Heart left ventricle (tissue), 13 donors: ENCODE results near the gene SYCP2L.

Source experiments
- POLR2A ChIP-seq, 2 donors: fragments of 450-650 bp; IDR thresholded peaks; one replicate each; pipeline ENCODE4 v1.6.1; 2017; ENCODE audit warnings: antibody characterized with exemption in 2 of 2, mild to moderate bottlenecking in 2 of 2, moderate library complexity in 2 of 2
- TF ChIP-seq, protein P1 (sequence below), 12 donors: fragments of 200-600 bp; sonication (generic) in 4 of 12; IDR thresholded peaks; one replicate each; pipeline versions ENCODE4 v1.5.0 to v1.8.0; 2018 to 2022; ENCODE audit warnings: antibody characterized with exemption in 12 of 12, mild to moderate bottlenecking in 5 of 12
- donor health status: ischemic (EF 13 %, LVEDD 7.1; RV severe dilation, severe dysfunction).
- donor health status: DM: no; HTN: yes; CAD: no.
- donor health status: DM: no; HTN: no; CAD: no.
- donor health status: ischemic (EF 25% LVEDD 6.9; RV normal size, moderate dysfunction).
- donor health status: ischemic (EF 25% LVEDD 5.7; RV mildly dilated, moderate dysfunction).
- donor health status: ischemic (EF 35%, LVEDD 5.7; RV mildly dilated, moderate dysfunction).
- donor health status: nonischemic (EF 11% LVEDD 7.7; RV severe dilation, severe dysfunction).
- donor health status: DM: yes; HTN: yes; CAD: no.
- donor health status: PGD.
- donor health status: ischemic (EF 29% LVEDD 5.4; RV normal size, mild dysfunction).
- donor health status: nonischemic (EF 23%, LVEDD 6.1; RV moderate dilation, normal function).

DNA sequence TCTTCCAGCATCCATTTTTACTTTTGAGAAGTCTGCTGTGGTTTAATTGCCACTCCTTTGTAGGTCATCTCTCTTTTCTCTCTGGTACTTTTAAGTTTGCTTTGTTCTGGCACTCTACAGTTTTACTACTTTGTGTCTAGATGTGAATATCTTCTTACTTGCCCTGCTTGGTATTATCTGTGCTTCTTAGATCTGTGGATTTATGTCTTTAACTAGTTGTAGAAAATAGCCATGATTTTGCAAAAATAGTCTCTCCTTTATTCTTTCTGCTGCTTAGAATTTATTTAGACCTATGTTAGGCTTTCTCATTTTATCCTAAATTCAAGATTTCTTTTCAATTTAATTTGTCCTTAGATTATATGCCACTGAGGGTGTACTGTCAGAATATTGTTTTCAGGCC, 43.3 kb upstream of the SYCP2L start:
- TF ChIP-seq, protein P1, sequence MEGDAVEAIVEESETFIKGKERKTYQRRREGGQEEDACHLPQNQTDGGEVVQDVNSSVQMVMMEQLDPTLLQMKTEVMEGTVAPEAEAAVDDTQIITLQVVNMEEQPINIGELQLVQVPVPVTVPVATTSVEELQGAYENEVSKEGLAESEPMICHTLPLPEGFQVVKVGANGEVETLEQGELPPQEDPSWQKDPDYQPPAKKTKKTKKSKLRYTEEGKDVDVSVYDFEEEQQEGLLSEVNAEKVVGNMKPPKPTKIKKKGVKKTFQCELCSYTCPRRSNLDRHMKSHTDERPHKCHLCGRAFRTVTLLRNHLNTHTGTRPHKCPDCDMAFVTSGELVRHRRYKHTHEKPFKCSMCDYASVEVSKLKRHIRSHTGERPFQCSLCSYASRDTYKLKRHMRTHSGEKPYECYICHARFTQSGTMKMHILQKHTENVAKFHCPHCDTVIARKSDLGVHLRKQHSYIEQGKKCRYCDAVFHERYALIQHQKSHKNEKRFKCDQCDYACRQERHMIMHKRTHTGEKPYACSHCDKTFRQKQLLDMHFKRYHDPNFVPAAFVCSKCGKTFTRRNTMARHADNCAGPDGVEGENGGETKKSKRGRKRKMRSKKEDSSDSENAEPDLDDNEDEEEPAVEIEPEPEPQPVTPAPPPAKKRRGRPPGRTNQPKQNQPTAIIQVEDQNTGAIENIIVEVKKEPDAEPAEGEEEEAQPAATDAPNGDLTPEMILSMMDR (IDR thresholded peaks at IDR 0.05), result no peak
- TF ChIP-seq POLR2A (IDR thresholded peaks at IDR 0.05), result no peak
